Activated CD8-positive, alpha-beta memory T cell treated with anti-CD3 and anti-CD28 coated beads, Interleukin-2, amount 50 U/mL, for 4 hours (primary cell): ENCODE data around the gene FBXW10.
"Not testable (repeated sequence)": the region's sequence is repeated elsewhere in the genome, so short reads cannot be mapped to it uniquely, and the experiment has no call there.

Experiments used
- DNase-seq: peaks from one replicate; pipeline ENCODE4 v3.0.0-alpha.2; 2020

Gene FBXW10

DNA sequence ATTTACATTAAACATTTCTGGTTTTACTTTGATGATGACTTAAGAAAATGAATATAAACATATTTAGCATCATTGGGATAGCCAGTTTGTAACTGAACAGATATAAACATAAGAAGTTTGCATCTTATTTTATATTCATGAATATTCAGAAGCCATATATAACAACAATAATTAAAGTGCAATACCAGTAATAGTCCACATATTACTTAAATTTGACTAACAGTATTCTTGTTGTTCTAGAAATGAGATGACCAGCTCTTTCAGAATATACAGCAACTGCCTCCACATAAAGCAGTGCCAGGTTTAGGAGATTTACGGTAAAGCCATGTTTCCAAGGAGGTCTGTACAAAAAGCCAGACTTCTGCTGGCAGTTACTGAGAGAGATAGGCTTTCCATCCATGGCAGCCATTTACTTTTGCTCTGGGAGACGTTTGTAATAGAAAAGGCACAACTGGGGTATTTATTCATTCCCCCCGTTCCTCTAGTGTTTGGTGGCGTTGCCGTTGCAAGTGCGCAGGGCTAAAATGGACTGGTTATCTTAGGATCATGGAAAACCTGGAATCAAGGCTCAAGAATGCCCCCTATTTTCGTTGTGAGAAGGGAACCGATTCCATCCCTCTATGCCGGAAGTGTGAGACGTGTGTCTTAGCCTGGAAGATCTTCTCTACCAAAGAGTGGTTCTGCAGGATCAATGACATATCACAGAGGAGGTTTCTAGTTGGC is at the start of gene FBXW10:
FBXW10 (plus strand) TSS at position 356 of the 723 bp plus-strand sequence; CDS start at position 547, 191 bp downstream.
- DNase-seq, result not testable (repeated sequence)

DNA sequence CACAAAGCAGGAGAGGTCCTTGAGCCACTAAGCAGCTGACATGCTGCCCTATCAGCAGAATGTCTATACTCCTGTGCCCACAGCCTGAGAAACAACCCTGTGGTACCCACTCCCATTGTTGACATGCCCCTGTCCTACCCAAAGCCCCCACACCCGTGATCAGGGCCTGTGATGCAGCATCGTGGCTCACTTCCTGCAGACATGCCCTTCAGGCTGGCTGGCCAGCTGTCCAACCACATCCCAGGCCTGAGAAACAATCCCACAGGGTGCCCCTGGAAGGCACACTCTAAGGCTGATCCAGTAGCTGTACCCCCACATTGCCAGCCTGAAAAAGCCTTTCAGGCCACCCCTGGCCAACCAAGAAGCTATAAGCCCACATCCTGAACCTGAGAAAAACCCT is 48.7 kb upstream of the FBXW10 start:
- DNase-seq, result not testable (repeated sequence)

- not testable (repeated sequence) for DNase-seq
Observed at GRCh38 chr17:18698473-18699103, 45.3 kb upstream of the FBXW10 start.

GRCh38 chr17:18705955-18706354 is 37.9 kb upstream of the FBXW10 start:
- DNase-seq, result not testable (repeated sequence)

DNA sequence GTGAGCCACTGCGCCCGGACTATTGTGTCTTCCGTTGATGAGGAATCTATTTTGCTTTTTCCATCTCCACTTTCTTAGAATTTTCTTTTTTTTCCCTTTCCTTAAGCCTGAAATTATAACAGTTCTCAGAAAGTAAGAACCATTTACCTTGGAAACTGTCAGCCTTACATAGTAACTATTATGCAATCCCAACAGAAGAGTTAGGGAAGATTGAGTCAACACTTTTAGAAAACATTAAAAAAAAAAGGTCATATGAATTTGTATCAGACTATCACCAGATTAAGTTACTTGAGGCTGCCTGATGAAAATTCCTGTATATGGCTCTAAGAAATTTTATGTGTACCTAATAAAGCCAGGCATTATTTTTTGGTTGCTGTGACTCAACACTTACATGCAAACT is 35.6 kb upstream of the FBXW10 start:
- not testable (repeated sequence) for DNase-seq

DNA sequence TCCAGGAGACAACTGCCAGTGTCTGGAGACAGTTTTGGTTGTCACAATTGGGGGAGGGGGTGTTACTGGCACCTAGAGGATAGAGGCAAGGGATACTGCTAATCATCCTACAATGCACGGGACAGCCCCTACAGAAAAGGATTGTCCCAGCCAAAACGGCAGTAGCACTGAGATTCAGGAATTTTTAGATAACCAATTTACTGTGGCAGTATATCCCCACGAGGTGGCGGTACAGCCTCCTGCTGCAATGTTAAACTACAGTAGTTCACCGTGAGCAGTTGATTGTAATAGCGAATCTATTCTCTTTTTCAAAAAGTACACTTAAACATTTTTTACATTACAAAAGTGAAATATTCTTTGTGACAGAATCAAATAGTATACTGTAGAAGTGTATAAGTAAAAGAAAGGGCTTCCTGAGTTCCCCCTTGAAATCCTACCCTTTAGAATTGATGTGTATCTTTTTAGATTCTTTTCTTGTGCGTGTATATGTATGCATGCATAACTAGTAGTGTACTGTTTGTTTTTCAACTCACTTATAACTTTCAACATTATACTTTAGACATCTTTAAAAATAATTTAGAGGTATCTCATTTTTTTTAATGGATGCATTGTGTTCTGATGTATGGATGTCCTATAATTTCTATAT is 31.4 kb upstream of the FBXW10 start:
- peak; percentile 67 for DNase-seq

DNA sequence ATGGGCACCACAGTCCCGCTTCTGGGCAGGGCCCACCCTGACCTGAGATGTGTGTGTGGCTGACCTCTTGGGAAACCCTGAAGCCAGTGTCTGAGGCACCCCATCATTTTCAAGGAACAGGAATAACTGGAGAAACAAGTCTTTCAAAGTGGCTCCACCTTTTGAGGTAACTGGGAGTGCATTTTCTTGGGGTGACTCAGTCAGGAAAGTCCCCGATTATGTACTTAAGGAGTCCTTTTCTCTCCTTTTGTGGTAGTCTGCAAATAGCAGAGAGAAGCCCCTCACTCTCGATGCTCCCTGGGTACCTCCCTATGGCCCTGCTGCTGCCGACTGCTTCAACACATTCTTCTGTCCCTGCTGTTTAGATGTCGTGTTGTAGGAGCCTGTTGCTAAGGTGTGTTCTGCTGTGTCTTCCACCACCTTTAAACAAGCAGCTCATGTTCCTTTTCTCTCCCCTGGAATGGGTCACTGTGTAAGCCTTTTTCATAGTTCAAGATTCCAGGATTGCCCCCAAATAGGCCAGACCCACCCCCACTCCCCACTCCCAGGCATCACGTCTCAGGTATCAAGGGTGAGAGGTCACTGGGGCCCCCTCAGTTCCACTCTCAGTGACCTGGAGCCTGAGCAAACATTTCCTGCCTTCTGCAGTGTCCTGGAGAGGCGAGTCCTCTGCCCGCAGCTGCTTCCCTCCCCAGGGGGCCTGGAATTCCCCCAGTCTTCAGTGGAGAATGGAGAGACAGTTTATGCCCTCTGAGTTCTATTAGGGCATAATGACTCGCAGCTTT is 25.0 kb upstream of the FBXW10 start:
- DNase-seq, result not testable (repeated sequence)

DNA sequence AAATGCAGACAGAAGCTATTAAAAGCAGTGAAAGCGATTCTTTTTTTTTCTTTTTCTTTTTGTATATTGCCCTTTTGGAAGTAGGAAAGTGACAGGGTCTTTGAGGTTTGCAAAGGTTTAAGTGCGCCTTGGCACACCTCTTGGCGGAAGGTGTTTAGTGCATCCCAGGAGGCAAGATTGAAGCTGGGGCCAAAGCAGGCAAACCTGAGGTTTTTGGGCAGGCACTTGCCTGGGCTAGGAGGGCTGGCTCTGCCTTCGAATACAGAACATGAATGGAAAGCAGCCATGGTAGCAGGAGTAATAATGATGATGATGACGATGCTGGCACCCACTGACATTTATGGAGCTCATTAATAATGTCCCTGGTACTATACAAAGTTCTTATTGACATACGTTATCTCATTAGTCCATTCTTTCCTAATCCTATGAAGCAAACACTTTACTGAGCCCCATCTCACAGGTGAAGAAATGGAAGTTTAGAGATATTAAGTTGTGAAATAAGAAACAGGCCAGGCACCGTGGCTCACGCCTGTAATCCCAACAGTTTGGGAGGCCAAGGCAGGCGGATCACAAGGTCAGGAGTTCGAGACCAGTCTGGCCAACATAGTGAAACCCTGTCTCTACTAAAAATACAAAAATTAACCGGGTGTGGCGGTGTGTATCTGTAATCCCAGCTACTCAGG is 24.3 kb upstream of the FBXW10 start:
- not testable (repeated sequence) for DNase-seq

DNA sequence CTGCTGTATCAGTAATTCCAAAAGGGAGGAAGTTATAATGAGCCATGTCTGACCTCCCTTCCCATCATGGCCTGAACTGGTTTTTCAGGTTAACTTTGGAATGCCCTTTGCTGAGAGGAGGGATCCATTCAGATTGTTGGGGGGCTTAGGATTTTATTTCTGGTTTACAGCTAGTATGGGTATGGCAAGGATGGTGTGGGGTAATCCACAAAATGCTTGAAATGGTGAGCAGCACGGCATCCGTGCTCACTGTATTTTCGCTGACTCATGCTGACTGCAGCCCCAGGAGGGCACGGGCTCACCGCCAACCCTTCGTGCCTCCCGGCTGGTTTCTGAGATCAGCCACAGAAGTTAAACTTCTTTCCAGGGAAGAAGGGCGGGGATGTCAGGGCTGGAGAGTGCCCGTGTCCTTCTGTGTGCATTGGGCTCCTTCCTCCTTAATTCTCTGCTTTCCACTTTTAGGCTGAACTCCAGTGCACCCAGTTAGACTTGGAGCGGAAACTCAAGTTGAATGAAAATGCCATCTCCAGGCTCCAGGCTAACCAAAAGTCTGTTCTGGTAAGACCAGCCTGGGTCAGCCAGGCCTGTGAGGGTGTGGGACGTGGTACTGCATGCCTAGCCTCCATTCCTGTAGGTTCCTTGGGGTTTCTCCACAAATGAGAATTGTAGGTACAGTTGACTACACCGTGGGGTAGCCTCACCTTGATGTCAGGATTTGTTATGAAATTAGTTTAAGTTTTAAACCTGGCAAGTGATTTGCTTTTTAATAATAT is 21.9 kb upstream of the FBXW10 start:
- not testable (repeated sequence) for DNase-seq

GRCh38 chr17:18722612-18723011 is 21.2 kb upstream of the FBXW10 start:
- not testable (repeated sequence) for DNase-seq

DNA sequence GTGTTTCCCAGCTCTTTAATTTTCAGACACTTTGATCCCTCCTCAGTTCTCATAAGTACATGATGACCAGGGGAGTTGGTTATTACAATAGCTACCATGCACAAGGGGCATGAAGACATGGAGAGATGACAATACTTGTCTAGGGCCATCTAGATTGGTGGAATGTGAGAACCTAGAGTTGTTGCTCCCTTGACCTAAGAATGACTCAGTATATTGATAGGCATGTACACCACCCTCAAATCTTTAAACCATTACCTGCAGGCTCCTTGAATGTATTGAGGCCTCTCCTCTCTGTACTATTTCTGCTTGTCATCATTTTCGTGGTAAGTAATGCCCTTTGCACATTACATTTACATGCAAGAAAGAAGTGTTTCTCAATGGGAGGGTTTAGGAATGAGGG is 20.3 kb upstream of the FBXW10 start:
- DNase-seq, result not testable (repeated sequence)

- not testable (repeated sequence) for DNase-seq
Observed at GRCh38 chr17:18732438-18732837, 11.4 kb upstream of the FBXW10 start.

GRCh38 chr17:18733350-18733749 is 10.5 kb upstream of the FBXW10 start:
- not testable (repeated sequence) for DNase-seq

DNA sequence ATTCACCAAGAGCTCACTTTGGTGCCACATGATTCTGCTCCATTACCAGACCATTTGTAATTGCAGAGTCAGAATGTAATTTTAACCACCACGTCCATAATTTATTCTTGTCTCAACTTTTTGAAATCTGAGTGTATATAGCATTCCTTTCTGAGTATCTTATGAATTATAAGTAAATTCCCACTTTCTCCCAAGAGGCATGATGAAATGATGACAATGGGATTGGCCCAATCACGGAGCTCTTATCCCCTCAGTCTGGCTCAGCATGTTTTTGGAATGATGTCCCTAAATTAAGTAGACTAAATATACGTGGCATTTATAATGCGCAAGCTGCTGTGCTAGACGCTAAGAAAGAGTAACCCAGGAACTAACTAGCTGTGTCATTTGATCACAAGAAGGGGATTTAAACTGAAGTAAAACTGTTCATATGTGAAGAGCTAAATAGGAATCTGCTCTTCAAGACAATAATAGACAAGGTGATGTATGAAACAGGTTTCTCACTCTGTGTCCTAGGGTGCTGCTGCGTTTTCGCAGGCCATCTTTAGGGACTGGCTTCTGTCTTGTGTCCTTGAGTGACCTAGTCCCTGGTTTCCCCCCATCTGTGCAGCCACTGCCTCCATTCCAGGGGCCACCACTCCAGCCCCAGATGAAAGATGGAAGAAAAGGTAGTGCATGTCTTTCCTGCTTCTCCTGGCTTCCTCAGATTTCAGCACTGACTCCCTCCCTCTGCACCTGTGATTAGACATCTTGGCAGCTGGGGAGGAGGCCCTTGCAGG is 4.0 kb upstream of the FBXW10 start:
- not testable (repeated sequence) for DNase-seq

GRCh38 chr17:18741228-18741627 is 2.6 kb upstream of the FBXW10 start:
- DNase-seq, result not testable (repeated sequence)

DNA sequence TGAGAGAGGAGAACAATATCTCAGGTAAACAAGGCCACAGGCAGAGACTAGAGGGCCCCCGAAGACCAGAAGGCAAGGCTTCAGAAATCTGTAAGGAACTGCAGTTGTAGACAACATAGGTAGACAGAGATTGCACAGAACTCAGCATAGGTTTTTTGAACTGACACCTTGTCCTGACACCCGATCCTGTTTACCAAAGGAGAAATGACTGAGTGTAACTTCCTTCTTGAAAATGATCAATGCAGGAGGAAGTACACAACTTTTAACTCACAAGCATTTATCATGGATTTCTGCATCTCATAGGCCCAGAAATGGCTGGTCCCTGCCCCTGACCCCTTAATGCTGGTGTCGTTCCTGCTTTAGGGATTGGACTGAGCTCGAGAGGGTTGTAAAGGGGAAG is 872 bp downstream of the FBXW10 start:
- DNase-seq, result not testable (repeated sequence)

DNA sequence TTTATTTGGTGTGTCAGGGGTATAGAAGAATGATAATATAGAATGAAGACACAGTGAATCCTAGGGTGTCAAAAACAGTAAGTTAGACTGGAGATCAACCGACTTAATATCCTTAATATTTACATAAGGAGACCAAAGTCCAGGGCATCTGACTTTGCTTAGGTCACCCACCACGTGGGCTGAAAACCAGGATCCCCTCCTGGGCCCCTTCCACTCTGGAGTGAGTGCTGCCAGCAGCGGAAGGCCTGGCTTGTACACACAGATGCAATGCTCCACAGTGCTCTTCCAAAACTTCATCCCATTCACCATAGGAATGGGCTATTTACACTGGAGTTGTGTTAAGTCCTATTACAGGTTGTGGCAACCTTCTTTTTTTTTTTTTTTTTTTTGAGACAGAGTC is 2.7 kb downstream of the FBXW10 start:
- DNase-seq, result not testable (repeated sequence)

DNA sequence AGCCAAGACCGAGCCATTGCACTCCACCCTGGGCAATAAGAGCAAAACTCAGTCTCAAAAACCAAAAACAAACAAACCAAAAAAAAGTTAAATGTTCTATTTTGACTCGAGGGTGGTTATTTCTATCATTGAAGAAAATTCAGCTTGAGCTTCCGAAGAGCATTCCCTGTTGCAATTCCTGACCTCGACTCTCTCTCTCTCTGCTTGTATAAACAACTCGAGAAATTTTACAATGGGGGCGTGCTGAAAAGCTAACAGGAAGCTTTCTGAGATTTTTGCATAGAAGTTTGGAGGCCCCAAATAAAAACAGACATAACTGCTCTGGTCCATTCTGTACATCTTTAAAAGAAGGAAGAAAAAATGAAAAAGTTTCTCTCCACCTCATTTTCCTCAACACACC is 3.6 kb downstream of the FBXW10 start:
- DNase-seq, result not testable (repeated sequence)

DNA sequence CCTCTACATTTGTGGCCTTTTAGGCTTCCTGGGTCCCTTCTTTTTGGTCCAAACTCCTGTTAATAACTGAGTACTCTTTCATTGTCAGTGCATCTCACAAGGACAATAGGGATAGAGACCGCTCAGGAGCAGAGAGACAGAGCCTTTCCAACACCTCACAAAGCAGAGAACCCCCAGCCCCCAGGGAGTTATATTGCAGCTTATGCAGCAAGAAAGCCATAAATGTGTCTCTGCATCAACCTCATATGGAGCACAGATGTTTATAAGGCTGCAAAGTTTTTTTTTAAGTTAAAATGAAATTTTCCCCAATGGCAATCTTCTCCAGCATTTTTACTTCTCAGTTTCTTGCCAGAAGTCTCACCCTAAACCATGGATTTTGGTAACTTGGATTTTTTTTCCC is 6.4 kb downstream of the FBXW10 start:
- not testable (repeated sequence) for DNase-seq

GRCh38 chr17:18753829-18754409 is 10.1 kb downstream of the FBXW10 start:
- not testable (repeated sequence) for DNase-seq
